Prostate gland (tissue), 2 donors: ENCODE results near the gene PIH1D1.

Experiments
- POLR2A ChIP-seq: fragments of 450-650 bp; IDR thresholded peaks from one replicate; pipeline ENCODE4 v1.6.1; 2016; ENCODE audit warnings: antibody characterized with exemption, mild to moderate bottlenecking
- TF ChIP-seq, protein P1 (sequence below), 4 experiments: fragments of 200-600 bp in 2 of 4; fragments of 450-650 bp in 2 of 4; sonication (generic) in 2 of 4; IDR thresholded peaks; 1 replicate in 3 of 4; 2 replicates in 1 of 4; pipeline ENCODE4 v1.5.1; 2016 to 2019; ENCODE audit warnings: antibody characterized with exemption in 4 of 4, mild to moderate bottlenecking in 2 of 4, moderate library complexity in 2 of 4

- no peak for TF ChIP-seq POLR2A
- TF ChIP-seq, protein P1, sequence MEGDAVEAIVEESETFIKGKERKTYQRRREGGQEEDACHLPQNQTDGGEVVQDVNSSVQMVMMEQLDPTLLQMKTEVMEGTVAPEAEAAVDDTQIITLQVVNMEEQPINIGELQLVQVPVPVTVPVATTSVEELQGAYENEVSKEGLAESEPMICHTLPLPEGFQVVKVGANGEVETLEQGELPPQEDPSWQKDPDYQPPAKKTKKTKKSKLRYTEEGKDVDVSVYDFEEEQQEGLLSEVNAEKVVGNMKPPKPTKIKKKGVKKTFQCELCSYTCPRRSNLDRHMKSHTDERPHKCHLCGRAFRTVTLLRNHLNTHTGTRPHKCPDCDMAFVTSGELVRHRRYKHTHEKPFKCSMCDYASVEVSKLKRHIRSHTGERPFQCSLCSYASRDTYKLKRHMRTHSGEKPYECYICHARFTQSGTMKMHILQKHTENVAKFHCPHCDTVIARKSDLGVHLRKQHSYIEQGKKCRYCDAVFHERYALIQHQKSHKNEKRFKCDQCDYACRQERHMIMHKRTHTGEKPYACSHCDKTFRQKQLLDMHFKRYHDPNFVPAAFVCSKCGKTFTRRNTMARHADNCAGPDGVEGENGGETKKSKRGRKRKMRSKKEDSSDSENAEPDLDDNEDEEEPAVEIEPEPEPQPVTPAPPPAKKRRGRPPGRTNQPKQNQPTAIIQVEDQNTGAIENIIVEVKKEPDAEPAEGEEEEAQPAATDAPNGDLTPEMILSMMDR (IDR thresholded peaks at IDR 0.05), result no peak
Measured at GRCh38 chr19:49441210-49441959, 10.2 kb downstream of the PIH1D1 start, which contains the start of gene SLC17A7.
